BLaER1 (cell line): ENCODE results near the gene ZBTB7A.

Experiments used
- H3K27ac ChIP-seq: shearing (Covaris generic); formaldehyde crosslinking; 2 replicates; pipeline ENCODE4 v1.8.1; 2022
- H3K27me3 ChIP-seq: shearing (Covaris generic); formaldehyde crosslinking; 2 replicates; pipeline ENCODE4 v1.8.1; 2022
- H3K36me3 ChIP-seq: shearing (Covaris generic); formaldehyde crosslinking; 2 replicates; pipeline ENCODE4 v1.8.1; 2022
- H3K4me1 ChIP-seq: shearing (Covaris generic); formaldehyde crosslinking; 2 replicates; pipeline ENCODE4 v1.8.1; 2022
- H3K4me2 ChIP-seq: shearing (Covaris generic); formaldehyde crosslinking; 2 replicates; pipeline ENCODE4 v1.8.1; 2022
- H3K4me3 ChIP-seq: shearing (Covaris generic); formaldehyde crosslinking; 2 replicates; pipeline ENCODE4 v1.8.1; 2022
- H3K9ac ChIP-seq: shearing (Covaris generic); formaldehyde crosslinking; 2 replicates; pipeline ENCODE4 v1.8.1; 2022
- H3K9me3 ChIP-seq: shearing (Covaris generic); formaldehyde crosslinking; 2 replicates; pipeline ENCODE4 v1.8.1; 2022
- H4K20me1 ChIP-seq: shearing (Covaris generic); formaldehyde crosslinking; 2 replicates; pipeline ENCODE4 v1.8.1; 2022
- Cebpa-rat ChIP-seq: shearing (Covaris generic); IDR thresholded peaks from 2 replicates; pipeline ENCODE4 v1.8.1; 2022

ZBTB7A gene

GRCh38 chr19:4084547-4084877 lies 17.8 kb upstream of the ZBTB7A start:
- H3K4me3 ChIP-seq, result peak overlapping the region; percentile 64
- H3K9me3 ChIP-seq, result no peaks in the 10 kb centered on the region
- H3K27ac ChIP-seq, result peak overlapping the region; percentile 87
- H3K9ac ChIP-seq, result peak overlapping the region; percentile 77; the same call in 1 of the 2 replicates
- H4K20me1 ChIP-seq, result no peaks in the 10 kb centered on the region
- H3K4me1 ChIP-seq, result peaks cover 76% of the 10 kb centered on the region
- no peaks in the 10 kb centered on the region for H3K27me3 ChIP-seq
- no peak for TF ChIP-seq Cebpa-rat
- peak overlapping the region; percentile 93 for H3K4me2 ChIP-seq
- no peaks in the 10 kb centered on the region for H3K36me3 ChIP-seq

- H3K4me3 ChIP-seq, result peak overlapping the region; percentile 64
- H3K27me3 ChIP-seq, result no peaks in the 10 kb centered on the region
- H3K9me3 ChIP-seq, result no peaks in the 10 kb centered on the region
- no peaks in the 10 kb centered on the region for H4K20me1 ChIP-seq
- no peak for TF ChIP-seq Cebpa-rat
- peak overlapping the region; percentile 93 for H3K4me2 ChIP-seq
- peak overlapping the region; percentile 87 for H3K27ac ChIP-seq
- peak overlapping the region; percentile 77 for H3K9ac ChIP-seq
- H3K4me1 ChIP-seq, result peaks cover 72% of the 10 kb centered on the region
- no peaks in the 10 kb centered on the region for H3K36me3 ChIP-seq
These were observed 17.2 kb upstream of the ZBTB7A start for GRCh38 chr19:4083677-4084546.

- H4K20me1 ChIP-seq, result no peaks in the 10 kb centered on the region
- H3K27me3 ChIP-seq, result no peaks in the 10 kb centered on the region
These were observed 15.5 kb upstream of the ZBTB7A start for GRCh38 chr19:4082172-4082571.

GRCh38 chr19:4081441-4082129 lies 14.9 kb upstream of the ZBTB7A start:
- H3K4me2 ChIP-seq, result no peak overlapping the region
- H3K27ac ChIP-seq, result no peak overlapping the region
- H3K9me3 ChIP-seq, result no peaks in the 10 kb centered on the region
- peaks cover 69% of the 10 kb centered on the region for H3K4me1 ChIP-seq
- H4K20me1 ChIP-seq, result no peaks in the 10 kb centered on the region
- H3K9ac ChIP-seq, result no peak overlapping the region
- H3K4me3 ChIP-seq, result no peak overlapping the region
- H3K27me3 ChIP-seq, result no peaks in the 10 kb centered on the region
- no peak for TF ChIP-seq Cebpa-rat
- H3K36me3 ChIP-seq, result no peaks in the 10 kb centered on the region

More at GRCh38 chr19:4082172-4082571, 15.5 kb upstream of the ZBTB7A start:
- no peak for TF ChIP-seq Cebpa-rat
- no peaks in the 10 kb centered on the region for H3K36me3 ChIP-seq
- H3K4me2 ChIP-seq, result no peak overlapping the region
- no peak overlapping the region for H3K9ac ChIP-seq
- no peak overlapping the region for H3K4me3 ChIP-seq
- H3K27ac ChIP-seq, result no peak overlapping the region
- peaks cover 69% of the 10 kb centered on the region for H3K4me1 ChIP-seq
- H3K9me3 ChIP-seq, result no peaks in the 10 kb centered on the region

DNA sequence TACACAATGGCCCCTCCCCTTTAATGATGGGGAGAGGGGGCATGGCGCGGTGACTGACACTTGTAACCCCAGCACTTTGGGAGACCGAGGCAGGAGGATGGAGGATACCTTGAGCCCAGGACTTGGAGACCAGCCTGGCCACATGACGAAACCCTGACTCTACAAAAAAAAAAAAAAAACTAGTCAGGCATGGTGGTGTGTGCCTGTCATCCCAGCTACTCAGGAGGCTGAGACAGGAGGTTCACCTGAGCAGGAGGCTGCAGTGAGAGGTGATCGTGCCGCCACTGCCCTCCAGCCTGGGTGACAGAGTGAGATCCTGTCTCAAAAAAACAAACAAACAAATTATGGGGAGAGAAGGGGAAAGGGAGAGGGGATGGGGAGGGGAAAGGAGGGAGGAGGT lies 13.8 kb upstream of the ZBTB7A start:
- Histone ChIP-seq H3K9ac (no peak overlapping the region), H3K4me2 (no peak overlapping the region), H3K27ac (no peak overlapping the region), H3K27me3 (no peaks in the 10 kb centered on the region), H4K20me1 (no peaks in the 10 kb centered on the region), H3K36me3 (no peaks in the 10 kb centered on the region), H3K4me3 (no peak overlapping the region), H3K9me3 (no peaks in the 10 kb centered on the region), H3K4me1 (peaks cover 61% of the 10 kb centered on the region)
- TF ChIP-seq Cebpa-rat, result no peak

DNA sequence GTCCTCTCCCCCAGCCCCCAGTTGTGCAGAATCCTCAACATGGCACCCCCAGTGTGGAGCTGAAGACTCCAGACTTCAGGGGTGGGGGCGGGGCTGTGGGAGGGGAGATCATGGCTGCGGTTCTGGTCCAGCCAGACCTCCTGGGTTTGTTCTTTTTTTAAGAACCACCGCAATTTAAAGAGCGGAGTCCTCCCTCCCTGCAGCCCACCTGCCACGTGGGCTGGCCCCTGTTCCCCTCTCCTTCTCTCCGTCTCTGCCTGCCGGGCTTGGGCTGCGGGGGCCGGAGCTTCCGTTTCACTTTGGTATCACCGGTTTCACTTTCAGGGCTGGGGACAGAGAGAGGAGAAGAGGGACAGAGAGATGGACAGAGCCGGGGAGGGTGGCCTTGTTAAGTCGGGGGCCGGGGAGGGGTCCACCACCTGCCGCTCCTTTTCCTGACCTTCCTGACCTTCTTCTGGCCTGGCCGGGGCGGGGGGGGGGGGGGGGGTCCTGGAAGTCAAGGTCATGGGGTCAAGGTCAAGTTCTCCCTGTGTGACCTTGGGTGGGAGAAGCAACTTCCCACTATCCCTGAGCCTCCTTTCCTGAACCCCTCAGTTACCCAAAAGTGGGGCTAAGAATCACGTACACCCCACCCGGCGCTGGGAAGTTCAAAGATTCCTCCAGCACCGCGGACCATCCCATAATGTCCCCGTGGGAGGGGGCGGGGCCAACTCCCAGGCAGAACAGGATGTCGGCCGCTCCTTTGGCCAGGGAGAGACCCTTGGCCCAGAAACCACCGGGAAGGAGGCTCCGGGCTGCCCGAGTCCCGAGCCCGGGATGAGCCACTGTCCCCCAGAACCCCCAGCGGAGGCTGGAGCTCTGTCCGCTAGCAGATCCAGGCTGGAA lies 11.3 kb upstream of the ZBTB7A start:
- Histone ChIP-seq H3K27ac (peak overlapping the region; percentile 87), H3K36me3 (no peaks in the 10 kb centered on the region), H3K4me3 (peak overlapping the region; percentile 59), H3K27me3 (no peaks in the 10 kb centered on the region), H3K4me2 (peak overlapping the region; percentile 95), H3K9ac (peak overlapping the region; percentile 75), H3K4me1 (peaks cover 56% of the 10 kb centered on the region), H3K9me3 (no peaks in the 10 kb centered on the region), H4K20me1 (no peaks in the 10 kb centered on the region)
- TF ChIP-seq Cebpa-rat, result no peak

DNA sequence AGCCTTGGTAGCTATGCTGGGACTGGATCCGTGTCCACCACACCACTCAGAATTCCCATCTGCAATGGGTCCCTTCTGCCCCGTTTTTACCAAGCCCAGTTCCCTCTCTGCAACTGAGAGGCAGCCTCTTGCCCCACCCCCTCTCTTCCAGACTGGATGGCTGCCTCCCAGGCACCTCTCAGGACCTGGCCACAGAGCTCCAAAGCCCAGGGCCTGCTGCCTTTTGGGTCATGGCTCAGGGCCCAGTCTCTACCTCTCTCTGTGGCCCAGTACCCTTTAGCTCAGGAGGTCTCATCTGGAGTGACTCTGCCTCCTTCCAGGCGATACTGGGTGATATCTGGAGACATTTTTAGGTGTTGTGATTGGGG lies 10.3 kb upstream of the ZBTB7A start:
- Histone ChIP-seq H4K20me1 (no peaks in the 10 kb centered on the region), H3K4me3 (peak overlapping the region; percentile 59; the same call in 1 of the 2 replicates), H3K9me3 (no peaks in the 10 kb centered on the region), H3K27me3 (no peaks in the 10 kb centered on the region), H3K36me3 (no peaks in the 10 kb centered on the region), H3K4me1 (peaks cover 52% of the 10 kb centered on the region), H3K27ac (peak overlapping the region; percentile 87), H3K9ac (peak overlapping the region; percentile 75), H3K4me2 (peak overlapping the region; percentile 95)
- no peak for TF ChIP-seq Cebpa-rat

- H3K9ac ChIP-seq, result no peak overlapping the region
- H4K20me1 ChIP-seq, result no peaks in the 10 kb centered on the region
- H3K36me3 ChIP-seq, result no peaks in the 10 kb centered on the region
- no peaks in the 10 kb centered on the region for H3K27me3 ChIP-seq
- no peaks in the 10 kb centered on the region for H3K9me3 ChIP-seq
- H3K27ac ChIP-seq, result 0 out of 2 replicates have a peak overlapping the region, but pooled peaks have one; percentile 15
- TF ChIP-seq Cebpa-rat, result no peak
- H3K4me2 ChIP-seq, result 0 out of 2 replicates have a peak overlapping the region, but pooled peaks have one; percentile 42
- H3K4me1 ChIP-seq, result peaks cover 50% of the 10 kb centered on the region
- H3K4me3 ChIP-seq, result no peak overlapping the region
These were observed 8.7 kb upstream of the ZBTB7A start for GRCh38 chr19:4075373-4075772.

- no peak overlapping the region for H3K4me2 ChIP-seq
- TF ChIP-seq Cebpa-rat, result no peak
- no peaks in the 10 kb centered on the region for H4K20me1 ChIP-seq
- no peak overlapping the region for H3K27ac ChIP-seq
- peaks cover 41% of the 10 kb centered on the region for H3K4me1 ChIP-seq
- no peak overlapping the region for H3K4me3 ChIP-seq
- no peak overlapping the region for H3K9ac ChIP-seq
- H3K36me3 ChIP-seq, result no peaks in the 10 kb centered on the region
- no peaks in the 10 kb centered on the region for H3K27me3 ChIP-seq
- no peaks in the 10 kb centered on the region for H3K9me3 ChIP-seq
These were observed 4.9 kb upstream of the ZBTB7A start for GRCh38 chr19:4071610-4072009.
